ENCODE results near the gene LASP1NB.

- TF ChIP-seq CTCF (conservative IDR thresholded peaks at IDR 0.05) (no peak), EZH2 (IDR thresholded peaks at IDR 0.05; ENCODE audit: low read depth) (no peak)
Observed at GRCh38 chr17:38893113-38893512, 32.3 kb upstream of the LASP1NB start.

Data from PC-9 (cell line).